Right forelimb (tissue), 1 donor: ENCODE measurements around the gene CRYGN.

Experiments used
- DNase-seq: peaks from one replicate; pipeline ENCODE4 v3.0.0-alpha.2; 2018

CRYGN gene

DNA sequence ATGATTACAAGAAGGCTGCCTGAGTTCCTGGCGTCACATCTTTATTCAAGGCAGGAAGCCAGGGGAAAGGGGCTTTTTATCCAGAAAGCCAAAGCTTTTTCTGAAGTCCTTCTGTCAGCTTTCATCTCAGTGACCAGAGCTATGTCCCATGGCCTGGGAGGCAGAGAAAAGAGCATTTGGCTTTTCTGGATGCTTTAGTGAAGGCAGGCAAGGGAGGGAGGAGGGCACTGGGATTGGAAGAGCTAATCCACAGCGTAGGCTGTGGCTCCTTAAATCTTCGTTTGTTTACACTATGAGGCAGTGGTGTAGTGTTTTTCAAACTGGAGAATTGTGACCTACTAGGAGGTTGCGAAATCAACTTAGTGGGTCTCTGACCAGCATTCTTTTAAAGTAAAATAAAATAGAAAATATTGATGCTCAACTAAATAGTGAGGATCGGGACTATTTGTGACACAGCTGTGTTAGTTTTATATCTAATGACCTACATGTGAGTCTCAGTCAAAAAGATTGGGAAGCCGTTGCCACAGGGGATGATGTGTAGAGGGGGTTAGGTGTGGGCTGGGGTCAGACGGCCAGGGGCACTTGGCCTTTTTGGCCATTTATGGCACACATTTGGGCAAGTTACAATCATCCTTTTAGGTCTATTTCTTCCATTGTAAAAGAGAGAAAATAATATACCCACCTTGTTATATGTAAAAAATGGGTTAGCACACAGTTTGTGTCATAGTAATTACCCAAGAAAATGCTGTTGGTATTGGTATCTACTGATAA, 14.1 kb downstream of the CRYGN start:
- no peak for DNase-seq

- DNase-seq, result no peak
Observed at GRCh38 chr7:151424799-151425198, 15.1 kb downstream of the CRYGN start.

GRCh38 chr7:151423936-151424335, 16.0 kb downstream of the CRYGN start:
- no peak for DNase-seq

- no peak for DNase-seq
Observed at GRCh38 chr7:151423226-151423625, 16.7 kb downstream of the CRYGN start.

DNA sequence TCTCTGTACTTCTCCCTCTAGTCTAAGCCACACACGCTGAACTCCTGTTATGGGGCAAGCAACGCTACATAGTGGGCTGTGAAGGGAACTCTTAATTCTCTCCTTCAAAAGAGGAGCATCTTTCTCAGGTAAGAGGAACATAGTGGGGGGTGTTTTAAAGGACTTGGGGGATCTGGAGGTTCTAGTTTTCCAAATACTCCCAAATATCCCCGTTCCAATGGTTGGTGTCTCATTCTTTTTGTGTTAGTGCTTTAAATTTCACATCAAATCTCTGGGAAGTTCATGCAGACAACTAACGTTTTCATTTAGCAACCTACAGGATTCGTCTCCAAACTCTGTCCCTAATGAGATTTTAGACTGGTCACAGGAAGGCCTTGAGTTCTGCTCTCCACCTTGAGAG, 17.7 kb downstream of the CRYGN start:
- no peak for DNase-seq

GRCh38 chr7:151420144-151420543, 19.8 kb downstream of the CRYGN start:
- DNase-seq, result no peak

DNA sequence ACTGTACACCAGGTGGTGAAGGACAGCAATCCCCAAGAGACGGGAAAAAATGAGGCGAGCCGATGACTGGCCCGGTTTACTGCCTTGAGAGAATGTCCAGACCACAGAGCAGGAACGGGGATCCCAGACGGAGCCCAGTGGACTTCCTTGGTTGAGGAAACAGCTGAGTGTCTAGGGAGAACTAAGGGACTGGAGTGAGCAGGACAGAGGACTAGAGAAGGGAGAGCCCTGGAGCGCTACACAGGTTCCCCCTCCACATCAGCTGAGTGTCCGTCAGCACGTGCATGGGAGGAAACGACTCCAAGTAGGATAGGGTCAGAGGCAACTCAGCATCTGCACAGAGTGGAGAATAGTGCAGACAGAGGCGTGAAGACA, 23.0 kb downstream of the CRYGN start:
- peak; percentile 44 for DNase-seq

GRCh38 chr7:151416112-151416940, 23.6 kb downstream of the CRYGN start:
- no peak for DNase-seq

DNA sequence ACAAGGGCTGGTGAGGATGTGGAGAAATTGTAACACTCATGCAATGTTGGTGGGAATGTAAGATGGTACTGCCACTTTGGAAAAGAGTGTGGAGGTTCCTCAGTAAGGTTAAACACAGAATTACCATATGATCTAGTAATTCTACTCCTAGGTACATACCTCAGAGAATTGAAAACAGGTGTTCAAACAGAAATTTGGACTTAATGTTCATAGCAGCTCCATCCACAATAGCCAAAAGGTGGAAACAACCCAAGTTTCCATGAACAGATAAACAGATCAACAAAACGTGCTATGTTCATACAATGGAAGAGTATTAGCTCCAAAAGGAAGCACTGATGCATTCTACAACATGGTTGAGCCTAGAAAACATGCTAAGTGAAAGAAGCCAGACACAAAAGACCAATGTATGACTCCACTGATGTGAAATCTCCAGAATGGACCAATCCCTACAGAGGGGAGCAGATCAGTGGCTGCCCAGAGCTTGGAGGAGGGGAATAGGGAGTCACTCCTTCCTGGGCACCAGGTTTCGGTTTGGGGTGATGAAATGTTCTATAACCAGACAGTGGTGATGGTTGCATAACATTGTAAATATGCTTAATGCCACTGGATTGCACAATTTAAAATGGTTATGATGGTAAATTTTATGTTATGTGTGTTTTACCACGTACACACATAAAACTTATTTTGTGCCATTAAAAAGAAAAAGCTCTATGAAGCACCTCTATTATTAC, 24.4 kb downstream of the CRYGN start:
- no peak for DNase-seq

DNA sequence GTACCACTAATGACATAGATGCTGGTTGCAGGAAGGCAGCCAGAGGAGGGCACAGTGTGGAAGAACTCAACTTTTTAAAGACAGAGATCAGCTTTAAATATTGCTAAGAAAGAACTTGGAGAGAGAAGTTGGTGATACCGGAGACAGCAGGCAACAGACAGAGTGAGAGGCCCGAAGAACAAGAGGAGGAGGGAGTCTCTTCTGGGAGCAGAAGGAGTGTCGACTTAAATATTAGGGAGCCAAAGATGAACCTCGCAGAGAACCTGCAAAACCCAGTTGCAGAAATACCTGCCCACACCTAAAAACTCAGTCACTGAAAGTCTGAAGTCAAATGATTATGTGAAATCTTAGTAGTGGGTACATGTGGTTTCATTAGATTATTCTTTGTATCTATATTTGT, 26.7 kb downstream of the CRYGN start:
- DNase-seq, result no peak

DNA sequence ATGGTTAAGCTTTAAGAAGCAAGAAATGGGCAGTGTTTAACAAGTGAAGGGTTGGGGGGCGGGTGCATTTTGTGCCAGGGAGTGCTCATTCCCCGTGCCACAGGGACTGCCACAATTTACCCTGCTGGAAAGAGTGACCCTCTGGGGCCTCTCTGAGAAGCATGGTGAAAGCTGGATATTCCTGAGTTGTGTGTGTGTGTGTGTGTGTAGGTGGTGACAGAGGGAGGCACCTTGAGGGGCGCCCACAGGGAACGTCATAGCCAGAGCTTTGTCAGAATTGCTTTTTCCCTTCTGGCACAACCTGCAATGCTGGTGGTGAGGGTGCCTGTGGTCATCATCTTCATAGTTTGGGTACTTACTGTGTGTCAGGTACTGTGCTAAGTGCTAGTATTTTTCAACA, 27.6 kb downstream of the CRYGN start:
- DNase-seq, result no peak

DNA sequence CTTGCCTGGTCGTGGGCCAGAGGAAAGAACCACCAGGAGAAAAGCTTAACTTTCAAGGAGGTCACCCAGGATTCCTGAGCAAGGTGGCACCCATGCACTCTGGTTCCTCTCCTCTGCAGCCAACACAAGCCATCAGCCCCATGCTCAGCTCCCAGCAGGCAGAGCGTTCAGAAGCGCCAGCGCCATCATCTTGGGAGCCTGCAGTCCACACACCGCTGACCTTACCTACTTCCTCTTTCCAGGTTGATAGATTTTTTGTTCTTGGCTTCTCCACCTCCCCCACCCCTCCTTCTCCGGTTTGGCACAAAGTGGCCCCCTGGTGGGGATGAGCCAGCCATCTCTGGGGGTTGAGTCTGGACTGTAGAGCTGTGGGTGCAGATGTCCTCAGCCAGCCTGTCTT, 28.4 kb downstream of the CRYGN start:
- no peak for DNase-seq

DNA sequence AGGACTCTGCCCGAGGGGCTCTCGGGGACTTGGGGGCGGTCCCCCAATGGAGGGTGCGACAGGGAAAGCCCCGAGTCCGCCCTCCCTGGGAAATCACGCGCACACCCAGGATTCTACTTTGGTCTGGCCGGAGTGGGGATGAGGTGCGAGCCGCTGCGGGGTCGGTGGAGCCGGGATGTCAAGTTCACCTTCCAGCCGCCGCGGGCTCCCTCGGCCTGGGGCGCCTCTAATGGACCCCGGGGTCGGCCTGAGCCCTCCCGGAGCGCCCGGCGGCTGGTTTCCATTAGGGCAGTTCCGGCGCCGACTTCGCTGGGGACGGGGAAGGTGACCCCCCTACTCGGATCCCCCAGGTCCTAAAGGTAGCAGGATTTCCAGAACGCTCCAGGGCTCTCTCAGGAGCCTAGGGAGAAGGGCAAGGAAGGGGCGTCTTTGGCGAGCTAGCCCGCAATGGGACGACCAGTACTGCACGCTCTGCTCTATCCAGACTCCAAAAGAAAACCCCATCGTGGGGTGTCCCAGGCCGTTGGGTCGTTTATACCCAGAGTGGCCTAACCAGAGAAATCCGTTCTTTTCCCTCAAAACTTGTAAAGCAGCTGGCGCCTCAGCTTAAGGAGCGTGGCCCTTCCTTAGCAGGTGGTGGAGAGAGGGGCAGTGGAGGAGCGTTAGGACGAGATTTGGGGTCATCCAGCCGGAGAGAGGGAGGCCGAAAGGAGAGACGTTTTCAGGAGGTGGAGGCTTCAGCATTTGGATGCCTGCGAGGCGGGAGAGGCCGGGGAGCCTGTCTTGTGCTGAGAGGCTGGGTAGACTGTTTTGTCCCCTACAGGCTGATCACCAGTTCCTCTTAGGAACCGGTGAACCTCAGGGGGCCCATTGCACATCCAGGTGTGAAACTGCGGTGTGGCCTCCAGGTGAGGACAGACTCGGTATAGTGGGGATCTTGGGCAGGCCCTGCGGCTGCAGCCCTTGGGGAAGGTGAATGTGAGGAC, 29.2 kb downstream of the CRYGN start:
- DNase-seq, result peak; percentile 61

DNA sequence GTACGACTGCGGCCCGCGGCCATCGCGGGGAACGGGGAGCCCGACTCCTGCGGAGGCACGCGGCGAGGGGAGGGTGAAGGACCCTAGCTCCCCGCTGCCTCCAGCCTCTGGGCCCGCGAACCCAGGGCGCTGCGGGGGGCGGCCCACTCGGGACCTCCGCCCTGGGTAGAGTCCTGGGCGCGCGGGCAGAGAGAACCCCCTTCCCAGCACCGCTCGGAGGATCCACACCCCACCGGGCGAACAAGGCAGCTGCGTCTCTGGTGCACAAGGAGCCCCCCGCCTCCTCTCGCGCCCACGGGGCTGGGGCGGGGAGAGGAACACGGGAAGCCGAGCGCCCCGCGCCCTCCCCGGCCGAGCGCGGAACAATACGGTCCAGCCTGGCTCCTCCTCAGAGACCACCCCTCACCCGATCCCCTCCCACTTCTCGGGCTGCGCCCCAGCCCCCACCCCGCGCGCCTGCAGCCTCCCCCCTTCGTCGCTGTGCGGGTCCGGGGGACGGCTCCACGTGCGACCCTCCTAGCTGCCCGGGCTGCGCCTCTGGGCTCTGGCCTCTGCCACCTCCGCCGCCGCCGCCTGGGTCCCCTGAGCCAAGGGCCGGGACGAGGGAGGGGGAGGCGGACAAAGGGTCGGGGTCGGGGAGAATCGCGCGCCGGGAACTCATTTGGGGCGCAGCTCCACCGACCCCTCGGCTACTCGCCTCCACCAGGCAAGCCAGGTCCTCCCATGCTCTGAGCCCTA, 30.1 kb downstream of the CRYGN start, which contains the start of gene WDR86:
WDR86 (minus strand) TSS at position 372 of the 738 bp plus-strand sequence. CDS start 449 bp downstream, outside the sequence.
- peak; percentile 68 for DNase-seq

DNA sequence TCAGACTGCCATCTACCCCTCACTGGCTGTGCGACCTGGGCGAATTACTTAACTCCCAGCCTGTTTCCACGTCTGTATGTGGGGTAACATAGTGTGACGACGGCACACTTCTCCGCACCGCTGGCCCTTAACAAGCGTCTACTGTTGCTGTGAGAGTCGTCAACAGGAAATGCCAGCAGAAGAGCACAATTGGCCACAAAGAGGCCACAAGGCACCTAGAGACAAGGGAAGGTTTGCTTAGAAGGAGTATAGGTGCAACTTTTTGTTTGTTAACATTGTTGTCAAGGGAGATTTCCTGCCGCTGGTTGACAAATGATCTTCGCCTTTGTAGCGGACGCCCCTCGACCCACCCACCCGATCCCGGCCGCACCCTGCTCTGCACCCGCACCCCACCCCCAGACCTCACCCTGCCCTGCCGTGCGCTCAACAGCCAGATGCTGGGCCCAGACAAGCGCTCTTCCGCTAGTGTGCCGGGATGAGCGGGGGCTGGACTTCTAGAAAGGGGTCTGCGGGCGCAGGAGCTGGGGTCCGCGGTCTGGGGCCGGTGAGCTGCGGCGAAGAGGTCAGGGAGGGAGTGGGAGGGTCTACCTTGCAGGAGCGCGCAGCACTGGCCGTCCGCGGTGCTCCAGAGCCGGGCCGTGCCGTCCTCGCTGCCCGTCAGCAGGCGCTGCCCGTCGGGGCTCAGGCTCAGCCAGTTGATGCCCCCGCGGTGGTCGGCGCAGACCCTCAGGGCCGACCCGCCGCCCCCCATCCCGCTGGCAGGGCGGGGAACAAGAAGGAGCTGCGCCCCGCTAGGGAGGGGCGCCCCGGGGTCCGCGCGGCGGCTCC, 30.9 kb downstream of the CRYGN start:
- DNase-seq, result peak; percentile 47

DNA sequence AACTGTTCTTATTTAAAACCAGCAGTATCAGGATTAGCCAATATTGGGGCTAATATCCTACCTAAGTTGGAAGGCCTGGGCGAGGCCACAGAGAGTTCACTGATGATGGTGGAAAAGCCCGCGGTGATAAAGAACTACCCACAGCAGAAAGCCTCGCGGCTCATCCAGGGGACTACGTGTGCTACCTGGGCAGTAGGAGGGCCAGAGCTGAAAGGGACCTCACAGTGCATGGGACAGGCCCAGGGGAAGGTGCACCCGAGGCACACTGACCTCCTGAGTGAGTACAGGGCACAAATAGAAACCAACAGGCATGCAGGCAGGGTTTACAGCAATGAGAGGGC, 31.5 kb downstream of the CRYGN start:
- no peak for DNase-seq

- no peak for DNase-seq
Observed at GRCh38 chr7:151406886-151407583, 32.9 kb downstream of the CRYGN start.

DNA sequence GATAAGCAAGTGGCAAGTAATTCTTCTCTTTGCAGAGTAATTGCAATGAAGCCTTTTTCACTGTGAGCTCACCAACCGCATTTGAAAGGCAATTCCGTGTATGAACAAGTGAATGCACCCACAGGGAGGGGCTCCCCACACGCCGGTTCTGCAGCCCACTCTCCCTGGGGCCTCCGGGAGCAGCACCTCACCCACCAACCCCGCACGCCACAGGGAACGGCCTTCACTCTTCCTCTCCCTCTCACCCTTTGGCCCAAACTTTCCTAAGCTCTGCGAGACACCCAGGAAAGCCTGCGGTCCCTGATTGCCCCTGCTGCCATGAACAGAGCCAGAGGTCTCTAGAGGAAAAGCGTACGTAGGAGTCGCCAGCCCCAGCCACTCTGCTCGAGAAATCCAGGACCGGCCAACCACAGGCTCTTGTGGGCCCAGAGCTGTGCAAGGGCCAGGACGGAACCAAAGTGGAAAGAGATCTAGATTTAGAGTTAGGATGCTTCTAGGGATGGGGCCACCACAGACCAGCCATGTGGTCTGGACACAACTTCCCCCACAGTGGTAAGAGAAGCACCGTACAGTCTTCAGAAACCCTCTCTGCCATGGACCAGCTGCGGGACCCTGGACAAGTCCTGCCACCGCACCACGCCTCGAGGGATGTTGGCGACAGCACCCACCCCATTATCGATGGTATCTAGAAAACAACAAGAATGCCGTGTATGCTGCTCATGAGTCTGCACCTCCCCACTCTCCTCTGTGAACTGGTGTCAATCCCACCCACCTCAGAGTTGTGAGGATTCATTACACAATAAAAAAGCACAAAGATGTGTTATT, 33.7 kb downstream of the CRYGN start:
- peak; percentile 41 for DNase-seq

DNA sequence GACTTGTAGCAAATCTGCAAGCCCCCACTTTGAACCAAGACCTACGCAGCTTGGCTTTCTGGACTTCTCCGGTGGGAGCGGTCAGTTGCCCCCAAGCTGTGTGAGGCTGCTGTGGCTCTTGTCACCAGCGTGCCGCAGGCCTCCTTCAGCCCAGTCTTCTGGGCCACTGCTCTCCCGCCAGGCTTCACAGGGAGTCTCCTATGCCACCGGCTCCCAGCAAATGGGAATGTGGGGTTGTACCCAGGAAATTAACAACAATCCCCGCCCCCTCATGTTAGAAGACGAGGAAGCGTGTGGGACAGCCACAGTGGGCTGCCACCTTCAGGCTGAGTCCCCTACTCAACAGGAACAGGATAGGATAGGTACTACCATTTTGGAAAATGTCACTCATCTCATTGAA, 34.4 kb downstream of the CRYGN start:
- DNase-seq, result no peak
